Aorta (tissue), 5 donors: ENCODE results near the gene GRK2. TPM values are rescaled to one million over a fixed set of nuclear protein-coding genes. Genes with fewer than 3 reads are reported as not detected.

Source experiments
- ATAC-seq: fragments of 200-7000 bp; cut with Tn5 transposase; one replicate; pipeline ENCODE4 v1.9.1; 2022; ENCODE audit warnings: moderate library complexity; ENCODE audit not compliant: low FRiP score
- DNase-seq, 2 donors: peaks; one replicate each; pipeline ENCODE4 v3.0.0-alpha.2; 2020
- H3K27ac ChIP-seq, 2 donors: one replicate each; pipeline ENCODE4 v1.5.1; 2013; ENCODE audit warnings: low read length in 2 of 2, mild to moderate bottlenecking in 2 of 2, moderate library complexity in 2 of 2, control low read depth in 1 of 2, inconsistent platforms in 1 of 2, low read depth in 1 of 2
- H3K27me3 ChIP-seq, 2 donors: one replicate each; pipeline ENCODE4 v1.6.1; 2013; ENCODE audit warnings: control low read depth in 1 of 2, low read length in 1 of 2, mild to moderate bottlenecking in 1 of 2, moderate library complexity in 1 of 2; ENCODE audit not compliant: insufficient read depth in 2 of 2, control insufficient read depth in 1 of 2
- H3K36me3 ChIP-seq, 2 donors: one replicate each; pipeline ENCODE4 v1.6.1; 2013; ENCODE audit warnings: control low read depth in 1 of 2, low read length in 1 of 2, mild to moderate bottlenecking in 1 of 2; ENCODE audit not compliant: insufficient read depth in 2 of 2, control insufficient read depth in 1 of 2
- H3K4me1 ChIP-seq, 2 donors: one replicate each; pipeline ENCODE4 v1.6.1; 2013; ENCODE audit warnings: low read length in 2 of 2, control low read depth in 1 of 2, mild to moderate bottlenecking in 1 of 2, moderate library complexity in 1 of 2; ENCODE audit not compliant: insufficient read depth in 2 of 2, control insufficient read depth in 1 of 2
- H3K4me3 ChIP-seq, 2 donors: one replicate each; pipeline ENCODE4 v1.5.1; 2013; ENCODE audit warnings: low read length in 2 of 2, control low read depth in 1 of 2, mild to moderate bottlenecking in 1 of 2
- H3K9me3 ChIP-seq: one replicate; pipeline ENCODE4 v1.6.1; 2013; ENCODE audit warnings: mild to moderate bottlenecking, low read length; ENCODE audit not compliant: control insufficient read depth
- WGBS, 2 donors: extraction: QIAGEN DNeasy Blood & Tissue Kit; methylation state at CpG; one replicate each; pipeline ENCODE4 v1.1.7; 2013; 5-methylcytosine and 5-hydroxymethylcytosine counted together
- intact Hi-C, 2 donors: fragments of 100-400 bp; cut with DNase I; formaldehyde crosslinking; loops; one replicate each; pipeline versions ENCODE4 v1.14.2 to v1.15.0; 2022
- polyA plus RNA-seq, 2 donors: library from polyadenylated mRNA; stranded (reverse); fragments of 200-250 nt; gene quantifications; one replicate each; pipeline ENCODE4 v1.2.3, GENCODE V29; 2013
- total RNA-seq, 2 donors: library from RNA; stranded (reverse); fragmentation: NEBNext Ultra II Directional; extraction: Animal tissue kit (Norgen Biotek cat#: 25700); gene quantifications; one replicate each; pipeline ENCODE4 v1.2.1, GENCODE V29; 2021
- donor health status: healthy with polysubstance abuse.
- donor health status: Bipolar disorder and iron deficiency.
- donor health status: DM: no; HTN: no; CAD: no.
- donor health status: DM: no; HTN: no; CAD: no.
- donor health status: DM: yes; HTN: yes; CAD: no.

The GRK2 gene
- total and polyA plus RNA-seq, 4 donors = 29.3 to 77.6 (median 53.7) TPM

- no peak for DNase-seq
- no peak overlapping the region for H3K27ac ChIP-seq
Observed at GRCh38 chr11:67251841-67252240, 14.4 kb upstream of the GRK2 start.

GRCh38 chr11:67252831-67253239 is 13.4 kb upstream of the GRK2 start:
- ATAC-seq = no peak
- intact Hi-C loops = no loop called here
- no peaks in the 10 kb centered on the region for H3K27me3 ChIP-seq
- DNase-seq = peak in 1 of 2 donors; percentile 74
- H3K27ac ChIP-seq = no peak overlapping the region
- no peaks in the 10 kb centered on the region for H3K9me3 ChIP-seq
- no peaks in the 10 kb centered on the region for H3K4me1 ChIP-seq
- peaks cover 10 to 36% of the 10 kb centered on the region in 2 donors for H3K36me3 ChIP-seq
- 77% methylated on average over 4 of the region's 4 CpGs for WGBS, 2 donors
- no peak overlapping the region for H3K4me3 ChIP-seq

More at GRCh38 chr11:67251841-67252240, 14.4 kb upstream of the GRK2 start:
- Histone ChIP-seq H3K4me1 (no peaks in the 10 kb centered on the region), H3K4me3 (no peak overlapping the region), H3K9me3 (no peaks in the 10 kb centered on the region), H3K36me3 (peaks cover 10 to 36% of the 10 kb centered on the region in 2 donors), H3K27me3 (no peaks in the 10 kb centered on the region)
- ATAC-seq = no peak
- 77 to 79% methylated on average over 1 of the region's 1 CpG for WGBS, 2 donors
- intact Hi-C loops = no loop called here

GRCh38 chr11:67253872-67254624 is 12.2 kb upstream of the GRK2 start:
- Histone ChIP-seq H3K4me3 (no peak overlapping the region), H3K27ac (no peak overlapping the region), H3K27me3 (no peaks in the 10 kb centered on the region), H3K36me3 (peaks cover 10 to 30% of the 10 kb centered on the region in 2 donors), H3K4me1 (no peaks in the 10 kb centered on the region), H3K9me3 (no peaks in the 10 kb centered on the region)
- WGBS, 2 donors = 92 to 93% methylated on average over 14 of the region's 14 CpGs
- ATAC-seq (no peak), DNase-seq (no peak)
- intact Hi-C loops = no loop called here

- H3K27me3 ChIP-seq = no peaks in the 10 kb centered on the region
- no peak for ATAC-seq
- no peak overlapping the region for H3K4me3 ChIP-seq
- WGBS, 2 donors = 82 to 85% methylated on average over 15 of the region's 15 CpGs
- H3K27ac ChIP-seq = no peak overlapping the region
- intact Hi-C loops = no loop called here
- H3K4me1 ChIP-seq = no peaks in the 10 kb centered on the region
- H3K36me3 ChIP-seq = peaks cover 5 to 30% of the 10 kb centered on the region in 2 donors
- DNase-seq = no peak
- no peaks in the 10 kb centered on the region for H3K9me3 ChIP-seq
Observed at GRCh38 chr11:67254798-67255197, 11.5 kb upstream of the GRK2 start.

GRCh38 chr11:67255353-67255752 is 10.9 kb upstream of the GRK2 start:
- WGBS, 2 donors = 87 to 88% methylated on average over 10 of the region's 10 CpGs
- Histone ChIP-seq H3K9me3 (no peaks in the 10 kb centered on the region), H3K36me3 (peaks cover 5 to 26% of the 10 kb centered on the region in 2 donors), H3K4me1 (no peaks in the 10 kb centered on the region), H3K27ac (no peak overlapping the region), H3K4me3 (no peak overlapping the region), H3K27me3 (no peaks in the 10 kb centered on the region)
- DNase-seq = no peak
- no peak for ATAC-seq
- intact Hi-C loops = no loop called here

GRCh38 chr11:67255864-67256263 is 10.4 kb upstream of the GRK2 start:
- Histone ChIP-seq H3K36me3 (peaks cover 5 to 23% of the 10 kb centered on the region in 2 donors), H3K9me3 (no peaks in the 10 kb centered on the region), H3K4me3 (no peak overlapping the region), H3K4me1 (no peaks in the 10 kb centered on the region), H3K27ac (no peak overlapping the region), H3K27me3 (no peaks in the 10 kb centered on the region)
- intact Hi-C loops = no loop called here
- DNase-seq (no peak), ATAC-seq (no peak)
- WGBS, 2 donors = 87 to 89% methylated on average over 8 of the region's 8 CpGs

- Histone ChIP-seq H3K36me3 (peaks cover 5 to 23% of the 10 kb centered on the region in 2 donors), H3K9me3 (no peaks in the 10 kb centered on the region), H3K27me3 (no peaks in the 10 kb centered on the region), H3K27ac (no peak overlapping the region), H3K4me3 (no peak overlapping the region), H3K4me1 (no peaks in the 10 kb centered on the region)
- no peak for DNase-seq
- WGBS, 2 donors = 72 to 75% methylated on average over 5 of the region's 5 CpGs
- ATAC-seq = no peak
- intact Hi-C loops = no loop called here
Observed at GRCh38 chr11:67256477-67257135, 9.7 kb upstream of the GRK2 start.

GRCh38 chr11:67260406-67260805 is 5.9 kb upstream of the GRK2 start:
- no peak overlapping the region for H3K4me3 ChIP-seq
- WGBS, 2 donors = 89 to 94% methylated on average over 6 of the region's 6 CpGs
- no peaks in the 10 kb centered on the region for H3K27me3 ChIP-seq
- no peaks in the 10 kb centered on the region for H3K9me3 ChIP-seq
- H3K27ac ChIP-seq = no peak overlapping the region
- no peak for DNase-seq
- H3K4me1 ChIP-seq = no peaks in the 10 kb centered on the region
- peaks cover 0 to 4% of the 10 kb centered on the region in 2 donors for H3K36me3 ChIP-seq
- ATAC-seq = no peak
- intact Hi-C loops = loop anchor here (5.0 kb wide), 1 partner anchor 122 kb away; no protein-coding TSS in a partner anchor
